Nephron progenitor cell (in vitro differentiated cells): ENCODE data around the gene SPINK9.

ENCODE experiments used
- DNase-seq: peaks from one replicate; pipeline ENCODE4 v3.0.0; 2021
- H3K27ac Mint-ChIP-seq: 2 replicates; pipeline ENCODE4 v1.8.0; 2021; ENCODE audit warnings: mild to moderate bottlenecking, moderate library complexity, mixed read lengths
- H3K27me3 Mint-ChIP-seq: 2 replicates; pipeline ENCODE4 v1.8.0; 2021; ENCODE audit warnings: mild to moderate bottlenecking, low read depth, mixed read lengths; ENCODE audit not compliant: poor library complexity
- H3K36me3 Mint-ChIP-seq: 2 replicates; pipeline ENCODE4 v1.8.0; 2021; ENCODE audit warnings: low read depth, mixed read lengths
- H3K4me1 Mint-ChIP-seq: 2 replicates; pipeline ENCODE4 v1.8.0; 2021; ENCODE audit warnings: mixed read lengths
- H3K4me3 Mint-ChIP-seq: 2 replicates; pipeline ENCODE4 v1.8.0; 2021; ENCODE audit warnings: mild to moderate bottlenecking, moderate library complexity, mixed read lengths
- H3K9me3 Mint-ChIP-seq: 2 replicates; pipeline ENCODE4 v1.8.0; 2021; ENCODE audit warnings: mild to moderate bottlenecking, moderate library complexity, mixed read lengths
- CTCF ChIP-seq: fragments of 200-600 bp; sonication (generic); IDR thresholded peaks from 2 replicates; pipeline ENCODE4 v1.5.0; 2021; ENCODE audit warnings: antibody characterized with exemption

SPINK9 gene

GRCh38 chr5:148335259-148335658 is at the start of gene SPINK9:
Gene SPINK9 (plus strand): TSS chr5:148335559. CDS start chr5:148335614, 55 bp downstream.
- H3K36me3 Mint-ChIP-seq, result peaks cover 8% of the 10 kb centered on the region

GRCh38 chr5:148290271-148291195 is 44.8 kb upstream of the SPINK9 start:
- Mint-ChIP-seq H3K36me3 (no peaks in the 10 kb centered on the region), H3K27ac (no peak overlapping the region), H3K4me1 (no peaks in the 10 kb centered on the region), H3K4me3 (no peak overlapping the region), H3K27me3 (no peaks in the 10 kb centered on the region), H3K9me3 (no peaks in the 10 kb centered on the region)
- TF ChIP-seq CTCF, result peak; percentile 42
- no peak for DNase-seq

More at GRCh38 chr5:148335259-148335658, at the start of gene SPINK9:
- H3K27me3 Mint-ChIP-seq, result no peaks in the 10 kb centered on the region
- no peak within 1 kb of the TSS for H3K4me3 Mint-ChIP-seq
- DNase-seq, result no peak
- no peak within 1 kb of the TSS for H3K27ac Mint-ChIP-seq
- peaks cover 11% of the 10 kb centered on the region for H3K9me3 Mint-ChIP-seq
- TF ChIP-seq CTCF, result no peak
- no peaks in the 10 kb centered on the region for H3K4me1 Mint-ChIP-seq

- Mint-ChIP-seq H3K4me1 (no peaks in the 10 kb centered on the region), H3K9me3 (no peaks in the 10 kb centered on the region), H3K27ac (no peak overlapping the region), H3K27me3 (no peaks in the 10 kb centered on the region), H3K36me3 (no peaks in the 10 kb centered on the region), H3K4me3 (no peak overlapping the region)
- no peak for TF ChIP-seq CTCF
- no peak for DNase-seq
These were observed 37.6 kb upstream of the SPINK9 start for GRCh38 chr5:148297731-148298130.

GRCh38 chr5:148306446-148306845 is 28.9 kb upstream of the SPINK9 start:
- H3K27ac Mint-ChIP-seq, result no peak overlapping the region
- peaks cover 14% of the 10 kb centered on the region for H3K36me3 Mint-ChIP-seq
- H3K4me3 Mint-ChIP-seq, result no peak overlapping the region
- TF ChIP-seq CTCF, result no peak
- H3K4me1 Mint-ChIP-seq, result no peaks in the 10 kb centered on the region
- no peak for DNase-seq
- H3K9me3 Mint-ChIP-seq, result peaks cover 19% of the 10 kb centered on the region
- no peaks in the 10 kb centered on the region for H3K27me3 Mint-ChIP-seq

GRCh38 chr5:148309019-148309418 is 26.3 kb upstream of the SPINK9 start:
- Mint-ChIP-seq H3K36me3 (peaks cover 14% of the 10 kb centered on the region), H3K4me3 (no peak overlapping the region), H3K27ac (no peak overlapping the region), H3K27me3 (no peaks in the 10 kb centered on the region), H3K4me1 (no peaks in the 10 kb centered on the region), H3K9me3 (peaks cover 19% of the 10 kb centered on the region)
- DNase-seq, result no peak
- TF ChIP-seq CTCF, result no peak

GRCh38 chr5:148309746-148310145 is 25.6 kb upstream of the SPINK9 start:
- H3K36me3 Mint-ChIP-seq, result peaks cover 14% of the 10 kb centered on the region
- no peak overlapping the region for H3K4me3 Mint-ChIP-seq
- DNase-seq, result no peak
- no peak for TF ChIP-seq CTCF
- peaks cover 19% of the 10 kb centered on the region for H3K9me3 Mint-ChIP-seq
- no peaks in the 10 kb centered on the region for H3K27me3 Mint-ChIP-seq
- H3K4me1 Mint-ChIP-seq, result no peaks in the 10 kb centered on the region
- H3K27ac Mint-ChIP-seq, result no peak overlapping the region
